Epithelial cell of proximal tubule (primary cell): ENCODE results near the gene DCUN1D2. TPM values are rescaled to one million over a fixed set of nuclear protein-coding genes. Genes with fewer than 3 reads are reported as not detected.

Experiments
- DNase-seq: peaks from one replicate; pipeline ENCODE4 v3.0.0-alpha.2; 2011; ENCODE audit warnings: low read depth
- H3K4me3 ChIP-seq: 2 replicates; pipeline ENCODE4 v1.5.1; 2011; ENCODE audit warnings: low read depth, mild to moderate bottlenecking, low read length
- total RNA-seq: library from RNA; depleted of rRNA; stranded (reverse); fragments of >200 nt; gene quantifications from 2 replicates; pipeline ENCODE4 v1.2.3, GENCODE V29; 2015
- TF ChIP-seq, protein P1 (sequence below): conservative IDR thresholded peaks from 2 replicates; pipeline ENCODE4 v1.5.1; 2012; ENCODE audit warnings: low read depth, mild to moderate bottlenecking, low read length

The DCUN1D2 gene
- total RNA-seq, 1 donor from 2014 or later = 8.7 TPM

DNA sequence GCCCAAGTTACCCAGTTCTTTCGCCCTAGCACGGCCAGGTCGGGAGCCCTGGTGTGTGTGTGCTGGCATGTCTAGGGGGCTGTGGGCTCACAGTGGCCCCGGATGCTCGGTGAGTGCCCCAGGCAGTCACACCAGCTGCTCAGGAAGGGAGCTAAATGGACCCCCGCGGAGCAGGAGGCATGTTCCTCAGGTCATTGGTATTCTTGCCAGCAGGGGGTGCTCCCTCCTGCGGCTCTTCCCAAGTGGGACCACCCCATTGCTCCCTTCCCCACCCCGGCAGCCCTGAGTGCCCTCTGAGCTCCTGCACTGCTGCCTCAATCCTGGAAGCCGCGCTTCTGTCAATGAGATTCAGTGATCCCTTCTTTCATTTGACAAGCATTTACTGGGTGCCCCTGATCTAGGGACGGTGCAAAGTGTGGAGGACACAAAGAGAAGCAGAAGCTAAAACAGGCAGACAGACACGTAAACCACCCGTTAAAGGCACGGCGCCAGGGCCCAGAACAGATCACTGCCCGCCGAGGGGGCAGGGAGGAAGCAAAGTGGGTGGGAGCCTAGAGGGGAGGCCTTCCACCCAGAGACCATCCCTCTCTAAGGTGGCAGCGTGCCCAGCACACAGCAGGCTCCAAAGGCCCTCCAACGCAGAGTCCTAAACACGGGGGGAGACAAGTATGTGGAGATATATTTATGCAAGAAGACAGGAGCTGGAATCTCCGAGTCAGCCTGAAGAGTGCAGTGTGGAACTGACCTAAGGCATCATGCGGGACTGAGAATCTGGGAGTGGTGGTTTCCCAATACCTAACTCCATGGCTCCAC is 32.1 kb downstream of the DCUN1D2 start:
- TF ChIP-seq, protein P1, sequence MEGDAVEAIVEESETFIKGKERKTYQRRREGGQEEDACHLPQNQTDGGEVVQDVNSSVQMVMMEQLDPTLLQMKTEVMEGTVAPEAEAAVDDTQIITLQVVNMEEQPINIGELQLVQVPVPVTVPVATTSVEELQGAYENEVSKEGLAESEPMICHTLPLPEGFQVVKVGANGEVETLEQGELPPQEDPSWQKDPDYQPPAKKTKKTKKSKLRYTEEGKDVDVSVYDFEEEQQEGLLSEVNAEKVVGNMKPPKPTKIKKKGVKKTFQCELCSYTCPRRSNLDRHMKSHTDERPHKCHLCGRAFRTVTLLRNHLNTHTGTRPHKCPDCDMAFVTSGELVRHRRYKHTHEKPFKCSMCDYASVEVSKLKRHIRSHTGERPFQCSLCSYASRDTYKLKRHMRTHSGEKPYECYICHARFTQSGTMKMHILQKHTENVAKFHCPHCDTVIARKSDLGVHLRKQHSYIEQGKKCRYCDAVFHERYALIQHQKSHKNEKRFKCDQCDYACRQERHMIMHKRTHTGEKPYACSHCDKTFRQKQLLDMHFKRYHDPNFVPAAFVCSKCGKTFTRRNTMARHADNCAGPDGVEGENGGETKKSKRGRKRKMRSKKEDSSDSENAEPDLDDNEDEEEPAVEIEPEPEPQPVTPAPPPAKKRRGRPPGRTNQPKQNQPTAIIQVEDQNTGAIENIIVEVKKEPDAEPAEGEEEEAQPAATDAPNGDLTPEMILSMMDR = peak; percentile 52
- no peak for DNase-seq

DNA sequence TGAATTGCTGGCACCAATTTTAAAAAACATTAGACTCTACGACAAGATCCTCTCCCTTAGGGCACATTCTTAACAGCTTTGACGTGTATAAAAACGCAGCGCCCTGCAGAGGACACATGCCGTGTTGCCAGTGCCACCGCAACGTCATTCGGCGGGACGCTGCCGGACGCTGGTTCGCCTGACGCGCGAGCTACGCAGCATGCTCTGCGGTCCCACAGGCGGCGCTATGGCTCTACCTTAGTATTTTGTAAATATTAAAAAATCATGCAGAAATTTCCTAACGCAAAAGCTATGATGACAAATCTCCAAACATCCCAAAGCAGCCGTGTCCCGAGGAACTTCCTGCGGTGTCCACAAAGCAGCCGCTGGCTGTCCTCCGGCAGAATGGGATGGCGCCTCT is 33.0 kb downstream of the DCUN1D2 start:
- TF ChIP-seq, protein P1 = no peak

More for the DNA sequence above, 32.1 kb downstream of the DCUN1D2 start:
- H3K4me3 ChIP-seq = no peak overlapping the region

DNA sequence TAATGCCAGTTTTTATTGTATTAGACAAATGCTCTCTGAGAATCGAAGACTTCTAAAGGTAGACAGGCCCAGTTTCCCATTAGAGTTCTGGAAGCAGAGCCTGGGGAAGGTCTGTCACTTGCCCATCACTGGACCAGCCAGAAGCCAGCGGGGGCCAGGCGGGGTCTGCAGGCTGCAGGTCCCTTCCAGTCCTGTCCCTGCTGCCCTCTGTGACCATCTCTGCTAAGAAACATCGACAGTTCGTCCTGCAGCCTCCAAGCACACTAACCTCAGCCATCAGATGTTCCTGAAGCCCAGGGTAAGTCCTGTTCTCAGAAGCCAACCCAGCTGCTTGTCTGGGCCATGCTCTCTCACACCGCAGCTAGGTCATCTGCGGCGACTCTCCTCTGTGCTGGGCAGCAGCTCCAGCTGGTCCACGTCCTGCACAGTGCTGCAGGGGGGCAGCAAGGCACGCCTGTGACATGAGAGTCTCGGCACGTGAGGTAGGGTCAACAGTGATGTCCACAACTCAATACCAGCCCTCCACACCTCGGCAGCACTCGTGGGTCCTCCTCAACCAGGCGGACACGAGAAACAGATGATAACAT is 34.3 kb downstream of the DCUN1D2 start:
- DNase-seq = no peak
- TF ChIP-seq, protein P1 = no peak
- no peak overlapping the region for H3K4me3 ChIP-seq

More for the DNA sequence above, 33.0 kb downstream of the DCUN1D2 start:
- no peak overlapping the region for H3K4me3 ChIP-seq
- DNase-seq = no peak

GRCh38 chr13:113455384-113455783 is 35.1 kb downstream of the DCUN1D2 start:
- TF ChIP-seq, protein P1 = no peak
- no peak for DNase-seq
- no peak overlapping the region for H3K4me3 ChIP-seq

DNA sequence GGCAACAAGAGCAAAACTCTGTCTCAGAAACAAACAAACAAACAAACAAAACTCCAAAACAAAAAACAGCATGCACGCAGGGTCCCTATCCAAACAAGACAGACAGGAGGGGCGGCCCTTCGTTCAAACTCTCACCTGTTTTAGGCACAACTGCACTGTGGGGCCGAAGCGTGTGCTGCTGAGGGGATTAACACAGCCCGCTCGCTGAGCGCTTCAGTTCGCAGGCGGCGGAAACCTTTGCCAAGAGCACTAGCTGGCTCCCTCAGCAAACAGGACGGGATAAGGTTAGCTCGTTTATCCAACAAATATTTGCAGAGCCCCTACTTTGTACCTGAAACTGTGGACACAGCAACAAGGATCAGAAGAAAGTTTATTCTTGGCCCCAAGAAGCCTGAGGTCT is 35.6 kb downstream of the DCUN1D2 start:
- TF ChIP-seq, protein P1 = no peak
- no peak overlapping the region for H3K4me3 ChIP-seq
- DNase-seq = no peak

GRCh38 chr13:113452942-113453901 is 37.3 kb downstream of the DCUN1D2 start, which contains the start of gene ADPRHL1:
Gene ADPRHL1, minus strand, starts transcription at chr13:113453488. Its CDS starts 51 bp downstream, at chr13:113453437.
- H3K4me3 ChIP-seq = no peak within 1 kb of the TSS
- DNase-seq = no peak
- TF ChIP-seq, protein P1 = no peak
